Measurements from ENCODE around the gene CCNI2.

- no peak for TF ChIP-seq CTCF (IDR thresholded peaks at IDR 0.05)
- no peak for TF ChIP-seq POLR2A (IDR thresholded peaks at IDR 0.05)
- TF ChIP-seq EP300 (IDR thresholded peaks at IDR 0.05), result no peak
These were observed 28.5 kb upstream of the CCNI2 start for GRCh38 chr5:132718544-132719312.

Data from tibial nerve (tissue), 4 donors.